GM12892 (cell line): ENCODE results near the gene SEPTIN8.

ENCODE experiments used
- POLR2A ChIP-seq: IDR thresholded peaks from 2 replicates; pipeline ENCODE4 v1.6.1; 2011; ENCODE audit warnings: low read depth, low read length, control low read depth
- POLR2AphosphoS5 ChIP-seq: IDR thresholded peaks from 2 replicates; pipeline ENCODE4 v1.6.1; 2011; ENCODE audit warnings: low read depth, low read length, control low read depth
- TAF1 ChIP-seq: IDR thresholded peaks from 2 replicates; pipeline ENCODE4 v1.6.1; 2011; ENCODE audit warnings: low read depth, mild to moderate bottlenecking, control low read depth, low read length, borderline replicate concordance

GRCh38 chr5:132753135-132753987 lies 23.7 kb downstream of the SEPTIN8 start:
- no peak for TF ChIP-seq POLR2A
- no peak for TF ChIP-seq POLR2AphosphoS5
- no peak for TF ChIP-seq TAF1
